Left ventricle myocardium inferior (tissue), 1 donor: Measurements from ENCODE around the gene ZNF354C. TPM values are rescaled to one million over a fixed set of nuclear protein-coding genes. Genes with fewer than 3 reads are reported as not detected.

ENCODE experiments used
- DNase-seq: peaks from one replicate; pipeline ENCODE4 v3.0.0-alpha.2; 2020
- H3K27ac ChIP-seq: fragments of 200-600 bp; replicated peaks from 2 replicates; pipeline ENCODE4 v1.8.0; 2021
- H3K27me3 ChIP-seq: fragments of 200-600 bp; 2 replicates; pipeline ENCODE4 v1.8.0; 2021; ENCODE audit warnings: low read depth
- H3K36me3 ChIP-seq: fragments of 200-600 bp; 2 replicates; pipeline ENCODE4 v1.8.0; 2021
- H3K4me1 ChIP-seq: fragments of 200-600 bp; 2 replicates; pipeline ENCODE4 v1.8.0; 2021
- H3K4me3 ChIP-seq: fragments of 200-600 bp; 2 replicates; pipeline ENCODE4 v1.8.0; 2021; ENCODE audit warnings: mild to moderate bottlenecking, moderate library complexity
- H3K9me3 ChIP-seq: fragments of 200-600 bp; replicated peaks from 2 replicates; pipeline ENCODE4 v1.8.0; 2021
- intact Hi-C: fragments of 100-400 bp; cut with micrococcal nuclease; formaldehyde crosslinking; loops from one replicate; pipeline ENCODE4 v1.11.0; 2022
- total RNA-seq: library from RNA; stranded (reverse); fragmentation: NEBNext Ultra II Directional; extraction: Animal tissue kit (Norgen Biotek cat#: 25700); gene quantifications from one replicate; pipeline ENCODE4 v1.2.1, GENCODE V29; 2021
- TF ChIP-seq, protein P1 (sequence below): fragments of 200-600 bp; IDR thresholded peaks from 2 replicates; pipeline ENCODE4 v1.8.0; 2021; ENCODE audit warnings: antibody characterized with exemption, mild to moderate bottlenecking, borderline replicate concordance
- donor health status: DM: no; HTN: yes; CAD: no; lungs with severe emphysema.

The ZNF354C gene
- total RNA-seq, 1 donor from 2014 or later: 5.2 TPM

DNA sequence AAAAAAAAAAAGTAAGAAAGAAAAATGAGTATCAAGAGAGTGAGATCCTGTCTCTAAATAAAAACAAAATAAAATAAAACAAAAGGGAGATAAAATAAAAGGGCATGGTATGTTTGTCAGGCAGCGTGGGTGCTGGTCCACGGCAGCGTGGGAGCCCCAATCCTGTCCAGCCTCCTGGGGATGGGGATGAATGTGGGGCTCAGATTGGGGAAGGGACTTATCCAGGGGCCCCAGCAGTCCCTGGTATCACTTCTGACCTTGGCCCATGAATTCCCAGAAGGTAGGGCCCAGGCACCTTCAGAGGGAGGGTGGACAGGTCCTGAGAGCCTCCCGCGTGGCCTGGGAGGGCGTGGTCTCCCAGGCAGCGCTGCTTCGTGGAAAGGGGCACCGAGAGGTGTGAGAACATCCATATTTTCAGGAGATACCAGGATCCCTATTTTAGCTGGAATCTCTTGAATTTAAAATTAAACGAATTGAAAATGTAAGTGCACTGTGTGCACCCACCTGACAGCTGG lies 71.2 kb downstream of the ZNF354C start:
- TF ChIP-seq, protein P1, sequence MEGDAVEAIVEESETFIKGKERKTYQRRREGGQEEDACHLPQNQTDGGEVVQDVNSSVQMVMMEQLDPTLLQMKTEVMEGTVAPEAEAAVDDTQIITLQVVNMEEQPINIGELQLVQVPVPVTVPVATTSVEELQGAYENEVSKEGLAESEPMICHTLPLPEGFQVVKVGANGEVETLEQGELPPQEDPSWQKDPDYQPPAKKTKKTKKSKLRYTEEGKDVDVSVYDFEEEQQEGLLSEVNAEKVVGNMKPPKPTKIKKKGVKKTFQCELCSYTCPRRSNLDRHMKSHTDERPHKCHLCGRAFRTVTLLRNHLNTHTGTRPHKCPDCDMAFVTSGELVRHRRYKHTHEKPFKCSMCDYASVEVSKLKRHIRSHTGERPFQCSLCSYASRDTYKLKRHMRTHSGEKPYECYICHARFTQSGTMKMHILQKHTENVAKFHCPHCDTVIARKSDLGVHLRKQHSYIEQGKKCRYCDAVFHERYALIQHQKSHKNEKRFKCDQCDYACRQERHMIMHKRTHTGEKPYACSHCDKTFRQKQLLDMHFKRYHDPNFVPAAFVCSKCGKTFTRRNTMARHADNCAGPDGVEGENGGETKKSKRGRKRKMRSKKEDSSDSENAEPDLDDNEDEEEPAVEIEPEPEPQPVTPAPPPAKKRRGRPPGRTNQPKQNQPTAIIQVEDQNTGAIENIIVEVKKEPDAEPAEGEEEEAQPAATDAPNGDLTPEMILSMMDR: no peak
- Histone ChIP-seq H3K4me1 (no peaks in the 10 kb centered on the region), H3K36me3 (no peaks in the 10 kb centered on the region), H3K4me3 (no peak overlapping the region), H3K9me3 (no peaks in the 10 kb centered on the region), H3K27me3 (peaks cover 3% of the 10 kb centered on the region), H3K27ac (no peak overlapping the region)
- DNase-seq: no peak
- intact Hi-C loops: no loop called here

DNA sequence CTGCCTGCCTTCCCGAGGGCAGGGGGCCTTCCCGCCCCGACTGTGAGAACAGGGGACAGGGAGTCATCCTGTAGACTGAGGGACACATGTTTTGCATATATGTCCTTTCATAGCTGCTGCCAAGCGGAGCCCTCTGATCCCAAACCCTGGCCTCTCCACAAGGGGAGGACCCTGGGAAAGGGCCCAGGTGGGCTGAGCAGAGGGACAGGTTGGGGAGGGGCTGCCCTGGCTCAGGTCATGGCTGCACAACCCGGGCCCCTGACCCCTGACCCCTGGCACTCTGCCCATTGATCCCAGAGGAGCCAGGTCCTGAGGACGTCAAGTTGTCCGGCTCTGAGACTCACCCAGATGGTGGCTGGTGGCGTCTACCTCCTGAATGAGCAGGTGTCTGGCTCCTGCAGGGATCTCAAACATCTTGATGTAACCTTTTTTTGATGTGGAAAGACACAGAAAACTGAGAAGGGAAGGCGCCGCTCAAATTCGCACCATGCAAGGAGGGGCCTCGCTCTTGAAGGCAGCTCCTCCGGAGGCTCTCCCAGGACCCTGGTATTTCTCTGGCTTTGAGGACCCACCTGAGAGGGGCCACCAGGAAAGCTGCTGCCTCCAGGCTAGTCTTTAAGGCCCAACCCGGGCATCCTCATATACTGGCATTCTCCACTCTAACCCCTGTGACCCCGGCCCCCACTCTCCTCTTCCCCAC lies 71.9 kb downstream of the ZNF354C start:
- DNase-seq: no peak
- Histone ChIP-seq H3K4me1 (no peaks in the 10 kb centered on the region), H3K36me3 (no peaks in the 10 kb centered on the region), H3K4me3 (no peak overlapping the region), H3K9me3 (no peaks in the 10 kb centered on the region), H3K27ac (no peak overlapping the region), H3K27me3 (no peaks in the 10 kb centered on the region)
- TF ChIP-seq, protein P1: no peak
- intact Hi-C loops: no loop called here

DNA sequence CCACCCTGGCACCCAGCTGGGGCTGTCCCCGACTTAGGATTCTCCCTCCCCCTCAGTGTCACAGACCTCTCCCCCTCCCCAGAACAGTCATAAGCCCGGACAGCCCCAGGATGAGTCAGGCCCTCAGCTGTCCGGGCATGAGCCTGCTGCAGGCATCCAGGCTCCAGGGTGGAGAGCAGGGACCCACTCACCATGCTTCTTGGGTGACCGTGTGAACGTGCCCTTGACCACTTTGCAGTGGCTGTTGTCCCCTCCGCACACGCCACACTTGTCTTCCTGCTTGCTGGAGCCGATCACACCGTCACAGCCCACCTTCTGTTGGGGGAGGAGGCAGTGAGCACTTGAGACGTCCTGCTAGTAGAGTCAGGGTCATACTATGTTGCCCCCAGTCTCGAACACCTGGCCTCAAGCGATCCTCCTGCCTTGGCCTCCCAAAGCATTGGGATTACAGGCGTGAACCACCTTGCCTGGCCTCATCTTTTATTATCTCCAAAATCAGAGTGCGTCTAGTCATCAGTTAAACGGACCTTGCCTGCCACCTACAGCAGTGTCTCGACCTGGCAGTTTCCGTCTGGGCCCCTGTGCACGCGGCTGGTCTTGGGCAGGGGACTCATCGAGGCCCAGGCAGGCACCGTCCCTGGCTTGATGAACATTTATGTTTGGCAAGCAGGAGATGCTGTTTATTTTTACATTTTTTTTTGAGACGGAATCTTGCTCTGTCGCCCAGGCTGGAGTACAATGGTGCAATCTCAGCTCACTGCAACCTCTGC lies 72.6 kb downstream of the ZNF354C start:
- intact Hi-C loops: no loop called here
- TF ChIP-seq, protein P1: no peak
- Histone ChIP-seq H3K9me3 (no peaks in the 10 kb centered on the region), H3K27me3 (peaks cover 7% of the 10 kb centered on the region), H3K27ac (no peak overlapping the region), H3K4me1 (no peaks in the 10 kb centered on the region), H3K4me3 (no peak overlapping the region), H3K36me3 (no peaks in the 10 kb centered on the region)
- no peak for DNase-seq

Other genes with a start within 250 kb of the ZNF354C start
- gene ZNF354B, start 200.4 kb upstream of the ZNF354C start, total RNA-seq: 7.2 TPM
- gene ZFP2, start 164.5 kb upstream of the ZNF354C start, total RNA-seq: 0.80 TPM
- gene ZNF454, start 119.2 kb upstream of the ZNF354C start, total RNA-seq: 2.6 TPM
- gene GRM6, start 65.1 kb upstream of the ZNF354C start, total RNA-seq: not detected
- 6.4 TPM for gene ZNF879, start 36.6 kb upstream of the ZNF354C start, total RNA-seq